Uterus (tissue), 4 donors: ENCODE data around the gene CALU. TPM values are rescaled to one million over a fixed set of nuclear protein-coding genes. Genes with fewer than 3 reads are reported as not detected.

ENCODE experiments used
- DNase-seq, 2 donors: peaks; one replicate each; pipeline ENCODE4 v3.0.0-alpha.2; 2019 to 2020
- H3K27ac ChIP-seq, 2 donors: fragments of 200-600 bp; sonication (generic); 1 replicate in 1 of 2; 2 replicates in 1 of 2; pipeline ENCODE4 v1.5.1; 2016 to 2018
- H3K27me3 ChIP-seq, 2 donors: fragments of 200-600 bp; sonication (generic); one replicate each; pipeline ENCODE4 v1.5.1; 2018 to 2019; ENCODE audit warnings: control low read depth in 1 of 2
- H3K36me3 ChIP-seq, 2 donors: fragments of 200-600 bp; sonication (generic); one replicate each; pipeline ENCODE4 v1.5.1; 2019; ENCODE audit warnings: control low read depth in 1 of 2
- H3K4me1 ChIP-seq, 2 donors: fragments of 200-600 bp; sonication (generic); one replicate each; pipeline ENCODE4 v1.5.1; 2018 to 2019; ENCODE audit warnings: control low read depth in 1 of 2
- H3K4me3 ChIP-seq, 2 donors: fragments of 200-600 bp; sonication (generic); 1 replicate in 1 of 2; 2 replicates in 1 of 2; pipeline ENCODE4 v1.5.1; 2018 to 2019; ENCODE audit warnings: mild to moderate bottlenecking in 1 of 2
- H3K9me3 ChIP-seq, 2 donors: fragments of 200-600 bp; sonication (generic); one replicate each; pipeline ENCODE4 v1.5.1; 2019; ENCODE audit warnings: control low read depth in 1 of 2
- POLR2A ChIP-seq, 2 donors: fragments of 450-650 bp; IDR thresholded peaks; one replicate each; pipeline ENCODE4 v1.6.1; 2016; ENCODE audit warnings: antibody characterized with exemption in 2 of 2, mild to moderate bottlenecking in 1 of 2, moderate library complexity in 1 of 2
- intact Hi-C: fragments of 100-400 bp; cut with DNase I; formaldehyde crosslinking; loops from one replicate; pipeline ENCODE4 v1.15.1; 2023; ENCODE audit warnings: low total_unique reads
- total RNA-seq, 4 donors: library from RNA; depleted of rRNA in 3 of 4; stranded (reverse); fragments of >200 nt in 3 of 4; gene quantifications; one replicate each; pipeline versions ENCODE4 v1.1.0 to v1.2.4, GENCODE V29; 2014 to 2023
- TF ChIP-seq, protein P1 (sequence below), 4 experiments: fragments of 200-600 bp in 2 of 4; fragments of 450-650 bp in 2 of 4; sonication (generic) in 2 of 4; IDR thresholded peaks; one replicate each; pipeline ENCODE4 v1.5.1; 2016 to 2019; ENCODE audit warnings: antibody characterized with exemption in 4 of 4, mild to moderate bottlenecking in 2 of 4, moderate library complexity in 1 of 4
- donor health status: DM: yes; HTN: yes; CAD: no.

CALU gene
- total RNA-seq: 100 to 1,000 TPM in 3 of 4 donors, 10 to 100 TPM in 1; 83.0 to 334 (median 108) TPM

GRCh38 chr7:128739048-128739962, at the start of gene CALU:
Gene CALU, plus strand, starts transcription at chr7:128739359. Its CDS starts 9,225 bp downstream, at chr7:128748584.
- Histone ChIP-seq H3K4me3 (peak within 1 kb of the TSS; percentile 99 to 100), H3K36me3 (no peaks in the 10 kb centered on the region), H3K9me3 (no peaks in the 10 kb centered on the region), H3K4me1 (no peaks in the 10 kb centered on the region), H3K27me3 (no peaks in the 10 kb centered on the region), H3K27ac (peak within 1 kb of the TSS; percentile 96 to 97)
- intact Hi-C loops: no loop called here
- peak; percentile 97 to 98 for DNase-seq
- TF ChIP-seq POLR2A (IDR thresholded peaks at IDR 0.05): peak; percentile 87 to 94
- TF ChIP-seq, protein P1, sequence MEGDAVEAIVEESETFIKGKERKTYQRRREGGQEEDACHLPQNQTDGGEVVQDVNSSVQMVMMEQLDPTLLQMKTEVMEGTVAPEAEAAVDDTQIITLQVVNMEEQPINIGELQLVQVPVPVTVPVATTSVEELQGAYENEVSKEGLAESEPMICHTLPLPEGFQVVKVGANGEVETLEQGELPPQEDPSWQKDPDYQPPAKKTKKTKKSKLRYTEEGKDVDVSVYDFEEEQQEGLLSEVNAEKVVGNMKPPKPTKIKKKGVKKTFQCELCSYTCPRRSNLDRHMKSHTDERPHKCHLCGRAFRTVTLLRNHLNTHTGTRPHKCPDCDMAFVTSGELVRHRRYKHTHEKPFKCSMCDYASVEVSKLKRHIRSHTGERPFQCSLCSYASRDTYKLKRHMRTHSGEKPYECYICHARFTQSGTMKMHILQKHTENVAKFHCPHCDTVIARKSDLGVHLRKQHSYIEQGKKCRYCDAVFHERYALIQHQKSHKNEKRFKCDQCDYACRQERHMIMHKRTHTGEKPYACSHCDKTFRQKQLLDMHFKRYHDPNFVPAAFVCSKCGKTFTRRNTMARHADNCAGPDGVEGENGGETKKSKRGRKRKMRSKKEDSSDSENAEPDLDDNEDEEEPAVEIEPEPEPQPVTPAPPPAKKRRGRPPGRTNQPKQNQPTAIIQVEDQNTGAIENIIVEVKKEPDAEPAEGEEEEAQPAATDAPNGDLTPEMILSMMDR (IDR thresholded peaks at IDR 0.05): no peak

DNA sequence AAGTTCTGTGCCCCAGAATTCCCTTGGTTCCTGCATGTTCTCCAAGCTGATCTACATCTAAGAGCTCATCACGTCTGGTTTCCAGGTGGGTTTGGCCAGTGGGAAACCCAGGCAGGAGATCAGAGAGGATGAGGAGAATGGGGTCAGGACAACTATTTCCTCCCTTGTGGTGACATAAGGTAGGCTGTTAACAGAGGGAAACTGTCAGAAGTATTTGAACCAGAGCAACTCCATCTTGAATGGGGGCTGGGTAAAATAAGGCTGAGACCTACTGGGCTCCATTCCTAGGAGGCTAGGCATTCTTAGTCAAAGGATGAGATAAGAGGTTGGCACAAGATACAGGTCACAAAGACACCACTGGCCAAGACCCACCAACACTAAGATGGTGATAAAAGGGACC, 47.9 kb upstream of the CALU start:
- TF ChIP-seq, protein P1 (IDR thresholded peaks at IDR 0.05): no peak
- TF ChIP-seq POLR2A (IDR thresholded peaks at IDR 0.05): no peak
- Histone ChIP-seq H3K4me3 (no peak overlapping the region), H3K27me3 (no peaks in the 10 kb centered on the region), H3K9me3 (no peaks in the 10 kb centered on the region), H3K4me1 (no peaks in the 10 kb centered on the region), H3K27ac (no peak overlapping the region), H3K36me3 (no peaks in the 10 kb centered on the region)
- intact Hi-C loops: no loop called here
- DNase-seq: no peak

DNA sequence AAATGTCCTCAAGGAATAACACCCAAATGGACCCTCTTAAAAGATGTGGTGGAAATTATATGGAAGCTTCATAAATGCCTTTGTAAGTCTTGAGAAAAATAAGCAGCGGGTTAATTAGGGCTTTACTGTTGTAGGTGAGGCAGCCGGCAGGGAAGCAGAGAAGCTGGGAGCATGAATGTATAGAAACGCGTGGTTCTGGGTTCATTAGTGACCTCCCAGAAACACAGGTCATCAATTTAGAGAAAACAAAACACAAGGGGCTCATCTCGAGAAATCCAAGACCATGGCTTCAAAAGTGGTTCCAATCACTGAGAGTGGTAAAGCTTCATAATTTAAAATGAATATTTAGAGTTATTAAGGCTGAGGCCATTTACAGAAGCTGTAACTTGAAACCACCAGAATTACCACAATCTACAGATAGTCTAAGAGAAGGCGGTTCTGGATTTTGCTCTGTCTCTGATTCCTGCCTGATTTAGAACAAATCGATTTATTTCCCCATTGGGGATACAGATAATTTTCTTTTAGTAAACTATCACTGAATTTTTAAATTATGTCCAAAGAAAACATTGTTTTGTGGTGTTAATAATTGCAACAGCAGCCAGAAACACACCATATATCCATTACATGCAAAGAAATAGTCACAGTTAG, 46.4 kb upstream of the CALU start:
- Histone ChIP-seq H3K4me1 (no peaks in the 10 kb centered on the region), H3K36me3 (no peaks in the 10 kb centered on the region), H3K27me3 (peaks cover 5 to 11% of the 10 kb centered on the region in 2 donors), H3K9me3 (no peaks in the 10 kb centered on the region), H3K27ac (no peak overlapping the region), H3K4me3 (no peak overlapping the region)
- DNase-seq: no peak
- TF ChIP-seq POLR2A (IDR thresholded peaks at IDR 0.05): no peak
- intact Hi-C loops: no loop called here

DNA sequence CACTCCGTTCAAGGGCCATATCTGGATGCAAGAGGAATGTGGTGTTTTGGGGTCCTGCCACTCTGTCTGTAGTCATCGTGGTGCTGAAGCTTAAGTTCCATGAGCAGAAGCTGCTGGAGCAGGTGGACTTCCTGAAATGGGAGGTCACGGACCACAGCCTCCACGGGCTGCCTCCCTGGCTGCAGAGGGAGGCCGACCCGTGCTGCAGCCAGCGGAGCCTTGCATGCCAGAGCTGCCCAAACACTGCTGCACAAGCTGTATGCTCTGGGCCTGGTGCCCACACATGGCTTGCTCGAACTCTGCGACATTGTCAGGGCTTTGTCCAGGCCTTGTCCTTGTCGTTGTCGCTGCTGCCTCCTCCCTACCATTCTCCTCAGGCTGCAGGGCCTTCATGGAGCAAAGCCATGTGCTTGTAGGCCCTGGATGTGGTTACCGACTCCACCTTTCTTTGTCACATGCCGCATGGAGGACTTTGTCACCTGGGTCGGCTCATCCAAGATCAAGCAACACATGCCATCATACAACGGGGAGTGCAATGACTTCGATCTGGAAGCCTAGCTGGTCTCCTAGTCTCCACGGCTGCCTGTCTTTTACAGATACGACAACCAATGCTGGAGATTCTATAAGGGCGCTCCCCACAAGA, 45.7 kb upstream of the CALU start:
- TF ChIP-seq, protein P1 (IDR thresholded peaks at IDR 0.05): no peak
- no peak for TF ChIP-seq POLR2A (IDR thresholded peaks at IDR 0.05)
- Histone ChIP-seq H3K27me3 (peaks cover 6 to 18% of the 10 kb centered on the region in 2 donors), H3K4me3 (no peak overlapping the region), H3K4me1 (no peaks in the 10 kb centered on the region), H3K36me3 (no peaks in the 10 kb centered on the region), H3K27ac (no peak overlapping the region), H3K9me3 (no peaks in the 10 kb centered on the region)
- intact Hi-C loops: no loop called here
- no peak for DNase-seq

DNA sequence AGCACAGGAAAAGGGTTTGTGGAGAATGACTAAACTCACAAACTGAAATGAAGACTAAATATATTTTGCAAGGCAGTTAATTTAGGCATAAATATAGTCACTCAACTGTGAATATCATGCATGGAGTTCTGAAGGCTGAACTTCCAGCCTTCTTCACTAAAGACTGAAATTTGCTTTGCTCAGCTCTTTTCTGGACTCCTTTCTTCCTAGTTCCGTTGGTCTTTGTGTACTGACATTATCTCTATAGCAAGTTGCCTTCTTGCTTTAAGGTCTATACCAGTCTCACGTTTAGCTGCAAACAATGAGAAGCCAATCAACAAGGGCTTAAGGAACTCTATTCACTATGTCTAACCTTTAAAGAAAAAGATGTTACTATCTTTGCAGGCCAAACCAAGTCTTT, 44.4 kb upstream of the CALU start:
- no peak for DNase-seq
- Histone ChIP-seq H3K27ac (no peak overlapping the region), H3K9me3 (no peaks in the 10 kb centered on the region), H3K4me3 (no peak overlapping the region), H3K27me3 (peaks cover 6 to 20% of the 10 kb centered on the region in 2 donors), H3K36me3 (no peaks in the 10 kb centered on the region), H3K4me1 (no peaks in the 10 kb centered on the region)
- intact Hi-C loops: no loop called here
- no peak for TF ChIP-seq POLR2A (IDR thresholded peaks at IDR 0.05)
- TF ChIP-seq, protein P1 (IDR thresholded peaks at IDR 0.05): no peak
